ENCODE measurements around the gene PRDM1.

The PRDM1 gene

GRCh38 chr6:106064756-106065155 is 21.4 kb upstream of the PRDM1 start:
- no peaks in the 10 kb centered on the region for H3K4me1 ChIP-seq (ENCODE audit: insufficient read depth, low read length, poor library complexity, severe bottlenecking)
- no peaks in the 10 kb centered on the region for H3K9me2 ChIP-seq (replicated peaks; ENCODE audit: low read depth, low read length)
- H3K9me3 ChIP-seq (ENCODE audit: insufficient read depth, low read depth, low read length): no peaks in the 10 kb centered on the region
- no peaks in the 10 kb centered on the region for H3F3A ChIP-seq (ENCODE audit: low read depth)
- no peak overlapping the region for H3K4me2 ChIP-seq (ENCODE audit: low read depth, low read length, poor library complexity, severe bottlenecking)
- H3K36me3 ChIP-seq (ENCODE audit: insufficient read depth, low read length): no peaks in the 10 kb centered on the region
- no peaks in the 10 kb centered on the region for H3K79me2 ChIP-seq (ENCODE audit: insufficient read depth, low read length)
- TF ChIP-seq EZH2phosphoT487 (IDR thresholded peaks at IDR 0.05; ENCODE audit: borderline replicate concordance) (no peak), CTCF (conservative IDR thresholded peaks at IDR 0.05; ENCODE audit: low read length) (no peak)
- H3K27me3 ChIP-seq (ENCODE audit: insufficient read depth, low read length, poor library complexity, severe bottlenecking): peaks cover 8% of the 10 kb centered on the region
- H2AFZ ChIP-seq (ENCODE audit: low read length): no peak overlapping the region
- no peak overlapping the region for H3K4me3 ChIP-seq (ENCODE audit: low read length, poor library complexity, severe bottlenecking)
- H3K9ac ChIP-seq (ENCODE audit: low read depth, low read length, poor library complexity, severe bottlenecking): no peak overlapping the region
- no peaks in the 10 kb centered on the region for H4K20me1 ChIP-seq (ENCODE audit: insufficient read depth, low read length, poor library complexity, severe bottlenecking)

GRCh38 chr6:106066989-106067388 is 19.1 kb upstream of the PRDM1 start:
- no peak for TF ChIP-seq CTCF (conservative IDR thresholded peaks at IDR 0.05; ENCODE audit: low read length)
- no peak for TF ChIP-seq EZH2phosphoT487 (IDR thresholded peaks at IDR 0.05; ENCODE audit: borderline replicate concordance)
- no peak overlapping the region for H3K9ac ChIP-seq (ENCODE audit: low read depth, low read length, poor library complexity, severe bottlenecking)
- no peaks in the 10 kb centered on the region for H3K79me2 ChIP-seq (ENCODE audit: insufficient read depth, low read length)
- H3K36me3 ChIP-seq (ENCODE audit: insufficient read depth, low read length): no peaks in the 10 kb centered on the region
- H3K4me1 ChIP-seq (ENCODE audit: insufficient read depth, low read length, poor library complexity, severe bottlenecking): no peaks in the 10 kb centered on the region
- no peaks in the 10 kb centered on the region for H3K9me3 ChIP-seq (ENCODE audit: insufficient read depth, low read depth, low read length)
- H3K4me2 ChIP-seq (ENCODE audit: low read depth, low read length, poor library complexity, severe bottlenecking): no peak overlapping the region
- H2AFZ ChIP-seq (ENCODE audit: low read length): no peak overlapping the region
- no peaks in the 10 kb centered on the region for H4K20me1 ChIP-seq (ENCODE audit: insufficient read depth, low read length, poor library complexity, severe bottlenecking)
- no peak overlapping the region for H3K4me3 ChIP-seq (ENCODE audit: low read length, poor library complexity, severe bottlenecking)
- H3K27me3 ChIP-seq (ENCODE audit: insufficient read depth, low read length, poor library complexity, severe bottlenecking): no peaks in the 10 kb centered on the region
- H3F3A ChIP-seq (ENCODE audit: low read depth): no peaks in the 10 kb centered on the region
- H3K9me2 ChIP-seq (replicated peaks; ENCODE audit: low read depth, low read length): no peaks in the 10 kb centered on the region

- H3K9ac ChIP-seq (ENCODE audit: low read depth, low read length, poor library complexity, severe bottlenecking): no peak overlapping the region
- H2AFZ ChIP-seq (ENCODE audit: low read length): no peak overlapping the region
- no peak overlapping the region for H3K4me3 ChIP-seq (ENCODE audit: low read length, poor library complexity, severe bottlenecking)
- H3K9me3 ChIP-seq (ENCODE audit: insufficient read depth, low read depth, low read length): no peaks in the 10 kb centered on the region
- no peaks in the 10 kb centered on the region for H3K79me2 ChIP-seq (ENCODE audit: insufficient read depth, low read length)
- no peaks in the 10 kb centered on the region for H3K9me2 ChIP-seq (replicated peaks; ENCODE audit: low read depth, low read length)
- H3F3A ChIP-seq (ENCODE audit: low read depth): no peaks in the 10 kb centered on the region
- H3K27me3 ChIP-seq (ENCODE audit: insufficient read depth, low read length, poor library complexity, severe bottlenecking): no peaks in the 10 kb centered on the region
- no peaks in the 10 kb centered on the region for H4K20me1 ChIP-seq (ENCODE audit: insufficient read depth, low read length, poor library complexity, severe bottlenecking)
- no peaks in the 10 kb centered on the region for H3K4me1 ChIP-seq (ENCODE audit: insufficient read depth, low read length, poor library complexity, severe bottlenecking)
- TF ChIP-seq CTCF (conservative IDR thresholded peaks at IDR 0.05; ENCODE audit: low read length) (no peak), EZH2phosphoT487 (IDR thresholded peaks at IDR 0.05; ENCODE audit: borderline replicate concordance) (no peak)
- H3K4me2 ChIP-seq (ENCODE audit: low read depth, low read length, poor library complexity, severe bottlenecking): no peak overlapping the region
- no peaks in the 10 kb centered on the region for H3K36me3 ChIP-seq (ENCODE audit: insufficient read depth, low read length)
These were observed 16.7 kb upstream of the PRDM1 start for GRCh38 chr6:106069478-106069877.

Data from Loucy (cell line).